GM20000 (cell line): ENCODE measurements around the gene POLR3C.
"Not testable (repeated sequence)": the region's sequence is repeated elsewhere in the genome, so short reads cannot be mapped to it uniquely, and the experiment has no call there.

ENCODE experiments used
- DNase-seq: peaks from one replicate; pipeline ENCODE4 v3.0.0; 2012; ENCODE audit warnings: low spot score
- CTCF ChIP-seq: IDR thresholded peaks from 2 replicates; pipeline ENCODE4 v1.5.1; 2012; ENCODE audit warnings: mild to moderate bottlenecking, control low read depth; ENCODE audit errors: extremely low read depth, missing control alignments

Gene POLR3C

GRCh38 chr1:145826030-145826429 lies 2.0 kb downstream of the POLR3C start:
- no peak for DNase-seq
- no peak for TF ChIP-seq CTCF

- DNase-seq = no peak
- TF ChIP-seq CTCF = no peak
Measured at GRCh38 chr1:145827966-145828365, 4.0 kb downstream of the POLR3C start.

GRCh38 chr1:145828367-145829026 lies 4.5 kb downstream of the POLR3C start:
- DNase-seq = peak; percentile 61
- no peak for TF ChIP-seq CTCF

- DNase-seq = not testable (repeated sequence)
Measured at GRCh38 chr1:145830810-145831209, 6.8 kb downstream of the POLR3C start.

GRCh38 chr1:145837656-145838055 lies 13.7 kb downstream of the POLR3C start:
- no peak for TF ChIP-seq CTCF
- no peak for DNase-seq

- TF ChIP-seq CTCF = no peak
Measured at GRCh38 chr1:145843031-145843430, 19.0 kb downstream of the POLR3C start.

GRCh38 chr1:145845144-145845513 lies 21.1 kb downstream of the POLR3C start:
- peak; percentile 73 for DNase-seq
- no peak for TF ChIP-seq CTCF

More at GRCh38 chr1:145843031-145843430, 19.0 kb downstream of the POLR3C start:
- DNase-seq = no peak

GRCh38 chr1:145845514-145846161 lies 21.6 kb downstream of the POLR3C start, which contains the start of gene NUDT17:
NUDT17 (plus strand) TSS chr1:145845630; CDS start chr1:145845641, 11 bp downstream.
- peak; percentile 84 for DNase-seq
- TF ChIP-seq CTCF = peak; percentile 81
